Umbilical cord (tissue), 2 donors: ENCODE results near the gene ECM2. TPM values are rescaled to one million over a fixed set of nuclear protein-coding genes. Genes with fewer than 3 reads are reported as not detected.
"Not testable (repeated sequence)": the region's sequence is repeated elsewhere in the genome, so short reads cannot be mapped to it uniquely, and the experiment has no call there.

ENCODE experiments used
- DNase-seq: peaks from one replicate; pipeline ENCODE4 v3.0.0-alpha.2; 2015; ENCODE audit warnings: low spot score
- total RNA-seq: library from RNA; depleted of rRNA; stranded (reverse); fragments of >200 nt; gene quantifications from one replicate; pipeline ENCODE4 v1.2.3, GENCODE V29; 2014; ENCODE audit warnings: low replicate concordance; ENCODE audit not compliant: insufficient read depth

ECM2 gene
- total RNA-seq = 13.5 TPM

DNA sequence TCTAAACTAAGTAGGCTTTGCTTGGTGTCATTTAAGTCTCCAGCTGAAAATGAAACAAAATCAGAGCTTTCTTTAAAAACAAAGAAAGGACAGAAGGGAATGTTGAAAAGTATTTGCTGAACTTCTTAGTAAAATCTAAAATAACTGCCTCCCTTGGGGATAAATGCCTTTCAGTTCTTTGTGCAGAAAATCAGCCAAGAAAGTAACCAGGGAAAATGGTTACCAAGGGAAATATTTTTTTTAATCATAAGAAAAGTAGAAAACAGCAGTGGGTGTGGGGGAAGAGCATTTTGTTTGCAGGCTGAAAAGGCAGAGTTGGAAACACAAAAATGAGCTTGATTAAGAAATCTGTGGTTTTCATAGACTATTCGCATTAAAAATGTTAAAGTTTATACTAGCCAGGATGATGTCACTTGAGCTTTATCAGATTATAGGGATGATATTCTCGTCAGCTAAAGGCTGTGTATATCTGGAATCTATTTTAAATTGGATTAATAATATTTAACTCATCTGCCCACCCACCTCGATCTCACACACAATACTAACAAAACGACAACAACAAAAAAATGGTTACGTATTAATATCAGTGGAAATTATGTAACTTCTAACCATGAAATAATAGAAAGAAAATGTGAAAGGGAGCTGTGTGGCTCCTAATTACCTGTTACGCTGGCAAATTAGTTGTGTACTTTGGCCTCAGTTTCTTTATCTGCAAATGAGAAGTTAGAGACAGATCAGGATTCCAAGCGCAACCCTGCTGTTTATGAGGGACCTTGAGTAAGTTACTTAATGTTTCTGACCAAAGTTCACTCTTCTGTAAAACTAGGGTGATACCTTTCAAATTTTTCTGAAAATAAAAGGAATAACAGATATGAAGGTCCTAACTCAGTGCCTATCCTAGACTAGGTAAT is at the start of gene ECM2:
TSS of gene ECM2 (minus strand) at position 51 of the 911 bp plus-strand sequence. CDS start 13,124 bp downstream, outside the sequence.
- peak; percentile 63 for DNase-seq

DNA sequence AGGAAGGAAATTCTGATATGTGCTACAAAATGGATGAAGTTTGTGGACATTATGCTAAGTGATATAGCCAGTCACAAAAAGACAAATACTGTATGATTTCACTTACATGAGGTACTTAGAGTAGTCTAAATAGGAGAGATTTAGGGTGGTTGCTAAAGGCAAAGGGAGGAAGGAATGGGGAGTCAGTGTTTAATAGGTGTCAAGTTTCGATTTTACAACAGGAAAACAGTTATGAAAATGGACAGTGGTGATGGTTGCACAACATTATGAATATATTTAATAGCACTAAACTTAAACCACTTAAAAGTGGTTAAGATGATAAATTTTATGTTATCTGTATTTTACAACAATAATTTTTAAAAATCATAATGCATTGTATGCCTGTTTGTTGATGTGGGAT is 40.4 kb upstream of the ECM2 start:
- no peak for DNase-seq

DNA sequence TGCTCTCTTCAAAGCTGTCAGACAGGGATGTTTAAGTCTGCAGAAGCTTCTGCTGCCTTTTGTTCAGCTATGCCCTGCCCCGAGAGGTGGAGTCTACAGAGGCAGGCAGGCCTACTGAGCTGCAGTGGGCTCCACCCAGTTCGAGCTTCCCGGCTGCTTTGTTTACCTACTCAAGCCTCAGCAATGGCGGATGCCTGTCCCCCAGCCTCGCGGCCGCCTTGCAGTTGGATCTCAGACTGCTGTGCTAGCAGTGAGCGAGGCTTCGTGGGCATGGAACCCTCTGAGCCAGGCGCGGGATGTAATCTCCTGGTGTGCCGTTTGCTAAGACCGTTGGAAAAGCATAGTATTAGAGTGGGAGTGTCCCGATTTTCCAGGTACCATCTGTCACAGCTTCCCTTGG is 37.8 kb upstream of the ECM2 start:
- not testable (repeated sequence) for DNase-seq

DNA sequence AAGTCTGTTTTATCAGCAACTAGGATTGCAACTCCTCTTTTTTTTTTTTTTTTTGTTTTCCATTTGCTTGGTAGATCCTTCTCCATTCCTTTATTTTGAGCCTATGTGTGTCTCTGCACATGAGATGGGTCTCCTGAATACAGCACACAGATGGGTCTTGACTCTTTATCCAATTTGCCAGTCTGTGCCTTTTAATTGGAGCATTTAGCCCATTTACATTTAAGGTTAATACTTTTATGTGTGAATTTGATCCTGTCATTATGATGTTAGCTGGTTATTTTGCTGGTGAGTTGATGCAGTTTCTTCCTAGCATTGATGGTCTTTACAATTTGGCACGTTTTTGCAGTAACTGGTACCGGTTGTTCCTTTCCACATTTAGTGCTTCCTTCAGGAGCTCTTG is 36.1 kb upstream of the ECM2 start:
- not testable (repeated sequence) for DNase-seq

DNA sequence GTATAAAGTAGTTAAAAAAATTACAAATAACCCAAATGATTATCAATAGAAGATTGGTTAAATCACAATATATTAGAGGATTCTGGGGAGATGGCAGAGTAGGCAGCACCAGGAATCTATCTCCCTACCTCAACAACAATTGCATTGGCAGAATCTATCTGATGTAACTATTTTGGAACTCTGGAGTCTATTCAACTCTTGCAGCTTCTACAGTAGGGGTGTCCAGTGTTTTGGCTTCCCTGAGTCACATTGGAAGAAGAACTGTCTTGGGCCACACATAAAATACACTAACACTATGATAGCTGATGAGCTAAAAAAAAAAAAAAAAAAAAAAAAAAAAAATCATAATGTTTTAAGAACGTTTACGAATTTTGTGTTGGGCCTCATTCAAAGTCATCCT is 29.2 kb upstream of the ECM2 start:
- DNase-seq = no peak

DNA sequence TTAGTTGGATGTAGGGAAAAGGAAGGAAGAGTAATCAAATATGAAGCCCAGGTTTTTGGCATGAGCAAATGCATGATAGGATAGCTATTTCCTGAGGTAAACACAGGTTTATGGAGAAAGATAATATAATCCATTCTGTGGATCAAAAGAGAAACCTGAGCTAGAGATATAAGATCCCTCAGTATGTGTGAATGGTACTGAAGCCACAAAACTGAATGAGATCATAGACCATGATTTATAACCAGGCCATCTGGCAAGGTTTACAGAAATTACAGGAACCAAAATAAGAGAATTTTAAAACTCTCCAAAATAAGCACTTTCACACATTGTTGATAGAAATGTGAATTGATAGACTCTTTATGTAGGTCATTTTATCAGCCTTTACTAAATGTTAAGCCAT is 28.7 kb upstream of the ECM2 start:
- DNase-seq = no peak

DNA sequence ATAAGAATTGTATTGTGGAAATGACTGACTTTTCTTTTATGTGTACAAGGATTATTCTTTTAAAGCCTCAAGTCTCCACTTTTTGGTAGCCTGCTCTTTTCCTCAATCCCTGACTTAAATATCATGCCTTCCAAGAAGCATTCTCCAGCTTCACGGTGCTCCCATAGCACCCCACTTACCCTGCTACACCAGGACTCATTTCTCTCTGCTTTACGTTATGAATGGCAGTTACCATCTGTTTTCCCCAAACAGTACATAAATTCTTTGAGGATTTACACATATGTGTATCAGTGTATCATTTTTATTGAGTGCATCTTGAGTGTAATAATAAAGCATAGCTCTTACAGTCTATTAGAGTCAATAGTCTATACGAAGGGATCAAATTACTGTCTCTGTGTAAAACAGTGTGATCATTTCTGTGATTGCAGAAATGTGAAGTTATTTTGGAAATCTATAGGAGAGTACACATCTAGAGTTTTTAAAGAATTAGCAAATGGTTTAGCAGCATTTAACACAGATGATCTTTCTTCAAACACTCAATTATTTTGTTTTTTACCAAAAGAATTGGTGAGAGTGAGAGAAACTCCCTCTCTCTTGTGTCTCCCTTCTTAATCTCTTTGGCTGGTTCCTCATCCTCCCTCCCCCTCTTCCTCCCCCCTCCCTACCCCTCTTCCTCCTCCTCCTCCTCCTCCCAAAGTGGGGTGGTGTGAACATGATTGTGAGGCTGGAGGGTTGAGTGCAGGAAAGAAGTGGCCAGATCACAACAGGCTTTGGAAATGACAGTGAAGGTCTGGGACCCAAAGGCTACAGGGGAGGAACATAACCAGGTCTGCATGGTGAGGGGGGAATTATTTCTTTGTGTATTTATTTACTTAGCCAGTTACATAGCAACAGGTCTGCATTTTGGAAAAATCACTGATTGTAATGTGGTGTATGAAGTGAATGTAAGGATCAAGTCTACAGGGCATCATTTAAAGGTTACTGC is 27.6 kb upstream of the ECM2 start:
- DNase-seq = peak; percentile 14

DNA sequence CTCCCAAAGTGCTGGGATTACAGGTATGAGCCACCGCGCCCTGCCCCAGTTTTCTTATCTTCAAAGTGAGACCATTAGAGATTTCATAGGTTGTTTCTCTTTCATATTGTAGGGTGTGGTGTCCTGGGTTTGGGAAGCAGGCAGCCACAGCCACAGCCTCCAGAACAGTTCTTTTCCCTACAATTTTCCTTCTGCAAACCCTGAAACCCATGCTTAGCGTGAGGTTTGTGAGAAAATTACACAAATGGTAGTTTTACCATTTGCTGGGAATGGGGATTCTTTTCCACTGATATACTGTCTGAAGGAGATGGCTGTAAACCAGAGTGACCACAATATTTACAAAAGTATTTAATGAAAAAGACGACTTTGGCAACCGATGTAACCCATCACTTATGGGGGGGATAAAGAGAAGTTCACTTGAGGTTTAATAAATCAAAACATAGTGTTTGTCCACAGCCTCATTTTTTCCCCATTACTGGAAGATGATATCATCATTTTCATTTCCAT is 26.7 kb upstream of the ECM2 start:
- peak; percentile 19 for DNase-seq

DNA sequence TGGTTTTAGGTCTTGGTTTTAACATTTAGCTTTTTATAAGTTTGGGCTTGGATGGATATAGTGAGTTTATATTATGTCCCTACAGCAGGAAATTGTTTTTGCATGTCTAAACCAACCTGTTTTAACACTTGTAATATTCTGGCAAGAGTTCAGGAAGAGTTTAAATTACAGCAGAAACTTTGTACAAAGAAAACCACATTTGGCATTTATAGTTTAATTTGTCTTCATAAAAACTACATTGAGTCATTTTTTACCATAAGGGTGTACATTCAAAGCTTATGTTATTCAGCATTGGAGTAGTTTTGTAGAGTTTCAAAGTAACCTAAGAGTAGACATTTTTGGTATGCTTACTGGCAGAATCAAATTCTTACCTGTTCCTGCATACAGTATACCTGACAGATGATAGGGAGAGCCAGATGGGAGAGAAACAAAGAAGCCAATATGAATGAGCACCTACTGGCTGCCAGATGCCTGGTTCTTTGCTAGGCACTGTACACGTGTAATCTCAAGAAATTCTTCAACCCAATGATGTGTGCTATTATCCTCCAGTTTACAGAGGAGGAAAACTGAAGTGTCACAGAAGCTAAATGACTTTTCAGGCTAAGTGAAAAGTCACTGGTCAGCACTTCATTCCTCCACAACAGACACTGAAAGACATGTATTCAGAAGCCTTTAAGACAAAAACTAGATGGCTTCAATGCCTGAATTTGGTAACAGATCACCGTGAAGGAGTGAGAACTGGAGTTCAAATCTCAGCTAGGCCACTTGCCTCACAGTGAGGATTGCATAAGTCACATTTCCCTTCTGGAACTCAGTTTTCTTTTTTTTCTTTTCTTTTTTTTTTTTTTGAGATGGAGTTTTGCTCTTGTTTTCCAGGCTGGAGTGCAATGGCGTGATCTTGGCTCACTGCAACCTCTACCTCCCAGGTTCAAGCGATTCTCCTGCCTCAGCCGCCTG is 25.9 kb upstream of the ECM2 start:
- no peak for DNase-seq

DNA sequence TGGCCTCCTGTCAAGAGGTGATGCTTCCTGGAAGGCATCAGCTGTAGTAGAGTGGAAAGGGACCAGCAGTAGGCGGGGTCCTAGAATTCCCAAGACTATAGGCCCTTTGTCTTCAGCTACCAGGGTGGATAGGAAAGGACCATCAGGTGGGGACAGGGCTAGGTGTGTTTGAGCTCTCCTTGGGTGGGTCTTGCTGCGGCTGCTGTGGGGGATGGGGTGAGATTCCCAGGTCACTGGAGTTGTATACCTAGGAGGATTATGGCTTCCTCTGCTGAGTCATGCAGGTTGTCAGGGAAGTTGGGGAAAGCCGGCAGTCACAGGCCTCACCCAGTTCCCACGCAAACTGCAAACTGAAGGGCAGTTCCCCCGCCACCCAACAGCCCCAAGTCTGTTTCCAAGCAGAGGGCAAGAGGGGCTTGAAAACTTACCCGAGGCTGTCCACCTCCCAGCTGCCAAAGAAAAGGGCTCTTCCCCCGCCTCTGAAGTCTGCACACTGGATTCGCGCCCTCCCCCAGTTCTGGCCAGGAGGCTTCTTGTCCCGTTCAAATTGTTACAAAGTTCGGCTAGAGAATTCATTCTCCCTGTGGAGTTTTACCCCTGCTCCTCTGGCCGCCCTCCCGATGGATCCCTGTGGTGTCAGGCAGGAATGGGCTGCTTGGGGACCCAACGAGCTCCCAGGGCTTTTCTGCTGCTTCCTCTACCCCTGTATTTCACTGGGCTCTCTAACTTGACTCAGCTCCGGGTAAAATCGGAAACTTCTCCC is 23.0 kb upstream of the ECM2 start:
- DNase-seq = no peak

DNA sequence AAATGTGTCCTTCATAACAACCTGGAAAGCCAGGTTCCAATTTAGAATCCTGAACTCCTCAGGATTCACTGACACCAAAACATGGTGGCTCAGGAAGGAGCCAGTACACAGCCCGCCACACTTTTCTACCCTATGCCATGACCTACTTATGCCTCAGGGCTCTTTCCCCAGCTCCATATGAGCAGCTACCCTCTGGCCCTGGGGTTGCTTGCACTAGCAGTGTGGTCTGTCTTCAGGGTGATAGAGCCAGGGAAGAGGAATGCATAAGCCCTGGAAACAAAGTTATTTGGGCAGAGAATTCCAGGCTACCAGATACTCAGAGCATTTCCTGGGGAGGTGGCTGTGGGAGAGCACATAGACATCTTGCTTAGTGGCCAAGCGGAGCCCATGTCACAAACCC is 15.0 kb upstream of the ECM2 start:
- no peak for DNase-seq

DNA sequence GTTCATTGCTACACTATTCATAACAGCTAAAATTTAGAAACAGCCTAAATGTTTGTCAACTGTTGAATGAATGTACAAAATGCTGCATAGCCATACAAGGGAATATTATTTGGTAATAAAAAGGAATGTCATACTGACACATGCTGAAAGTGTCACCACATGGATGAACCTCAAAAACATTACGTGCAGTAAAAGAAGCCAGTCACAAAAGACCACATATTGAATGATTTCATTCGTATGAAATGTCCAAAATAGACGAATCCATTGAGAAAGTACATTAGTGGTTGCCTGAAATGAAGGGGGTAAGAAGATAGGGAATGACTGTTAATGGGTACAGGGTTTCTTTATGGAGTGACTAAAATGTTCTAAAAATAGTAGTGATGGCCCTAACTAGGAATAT is 11.6 kb upstream of the ECM2 start:
- DNase-seq = no peak

DNA sequence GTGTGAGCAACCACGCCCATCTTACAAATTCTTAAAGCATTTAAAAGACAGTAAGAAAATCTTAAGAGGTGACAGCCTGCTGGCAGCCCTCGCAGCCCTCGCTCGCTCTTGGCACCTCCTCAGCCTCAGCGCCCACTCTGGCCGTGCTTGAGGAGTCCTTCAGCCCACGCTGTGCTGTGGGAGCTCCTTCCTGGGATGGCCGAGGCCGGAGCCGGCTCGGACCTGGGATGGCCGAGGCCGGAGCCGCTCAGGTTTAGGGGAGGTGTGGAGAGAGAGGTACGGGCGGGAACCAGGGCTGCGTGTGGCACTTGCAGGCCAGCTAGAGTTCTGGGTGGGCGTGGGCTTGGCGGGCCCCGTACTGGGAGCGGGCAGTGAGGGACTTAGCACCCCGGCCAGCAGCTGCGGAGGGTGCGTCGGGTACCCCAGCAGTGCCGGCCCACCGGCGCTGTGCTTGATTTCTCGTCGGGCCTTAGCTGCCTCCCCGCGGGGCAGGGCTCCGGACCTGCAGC is 9.3 kb upstream of the ECM2 start:
- no peak for DNase-seq

DNA sequence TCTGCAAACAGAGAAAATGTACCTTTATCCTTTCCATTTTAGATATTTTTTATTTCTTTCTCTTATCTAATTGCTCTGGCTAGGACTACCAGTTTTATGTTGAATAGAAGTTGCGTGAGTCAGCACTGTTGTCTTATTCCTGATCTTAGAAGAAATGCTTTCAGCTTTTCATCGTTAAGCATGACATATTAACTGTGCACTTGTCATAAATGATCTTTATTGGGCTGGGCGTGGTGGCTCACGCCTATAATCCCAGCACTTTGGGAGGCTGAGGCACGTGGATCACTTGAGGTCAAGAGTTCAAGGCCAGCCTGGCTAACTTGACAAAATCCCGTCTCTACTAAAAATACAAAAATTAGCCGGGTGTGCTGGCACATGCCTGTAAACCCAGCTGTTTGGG is 8.2 kb upstream of the ECM2 start:
- no peak for DNase-seq

DNA sequence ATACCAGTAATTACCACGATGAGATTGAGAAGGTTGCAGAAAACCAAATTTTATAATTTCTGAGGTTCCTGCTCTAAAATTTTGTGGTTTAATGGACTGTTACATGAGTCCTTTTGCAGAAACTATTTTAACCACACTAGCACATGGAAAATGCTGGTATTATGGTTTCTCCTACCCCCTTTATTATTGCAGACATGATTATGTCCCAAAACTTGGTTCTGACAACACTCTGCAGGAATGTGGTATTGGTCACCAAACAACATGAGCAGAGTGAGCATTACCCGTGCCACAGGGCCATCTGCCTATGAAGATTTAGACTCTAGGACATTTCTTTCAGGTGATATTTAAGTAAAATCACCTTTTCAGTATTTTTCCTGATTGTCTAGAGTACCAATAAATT is 2.8 kb upstream of the ECM2 start:
- DNase-seq = no peak

DNA sequence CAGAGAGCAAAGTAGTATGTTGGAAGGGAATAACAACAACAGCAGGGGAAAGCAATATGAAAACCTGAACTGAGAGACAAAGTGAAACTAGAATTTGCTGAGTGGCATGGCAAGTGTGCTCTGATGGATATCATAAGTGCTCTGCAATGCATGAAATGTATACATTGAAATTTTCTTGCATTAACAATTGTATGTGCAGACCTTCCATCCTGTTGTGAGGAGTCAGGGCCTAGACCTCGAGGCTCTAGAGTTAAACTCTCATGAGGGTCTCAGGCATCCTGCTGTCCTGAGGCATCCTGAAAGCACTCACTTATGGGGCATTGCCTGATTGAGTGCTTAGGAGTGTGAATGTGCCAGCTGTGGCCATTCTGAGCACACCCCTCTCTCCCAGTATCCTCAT is 1.1 kb downstream of the ECM2 start:
- DNase-seq = no peak

DNA sequence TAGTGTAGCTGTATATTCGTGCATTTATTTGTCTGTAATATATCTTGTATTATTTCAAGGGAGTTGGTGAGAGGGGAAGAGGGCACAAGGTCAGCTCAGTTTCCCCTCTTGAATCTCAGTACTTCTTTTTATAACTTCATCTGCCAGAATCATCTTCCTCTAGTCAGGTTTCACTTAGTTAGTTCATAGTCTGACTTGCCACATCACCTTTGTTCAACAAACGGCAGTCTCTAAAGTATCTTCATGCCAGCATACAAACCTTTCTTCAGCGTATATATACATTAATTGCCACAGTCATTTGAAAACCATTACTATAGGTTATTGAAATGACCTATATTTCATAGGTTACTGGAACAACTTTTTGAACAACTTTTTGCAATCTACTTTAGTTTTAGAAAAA is 1.6 kb downstream of the ECM2 start:
- DNase-seq = no peak

DNA sequence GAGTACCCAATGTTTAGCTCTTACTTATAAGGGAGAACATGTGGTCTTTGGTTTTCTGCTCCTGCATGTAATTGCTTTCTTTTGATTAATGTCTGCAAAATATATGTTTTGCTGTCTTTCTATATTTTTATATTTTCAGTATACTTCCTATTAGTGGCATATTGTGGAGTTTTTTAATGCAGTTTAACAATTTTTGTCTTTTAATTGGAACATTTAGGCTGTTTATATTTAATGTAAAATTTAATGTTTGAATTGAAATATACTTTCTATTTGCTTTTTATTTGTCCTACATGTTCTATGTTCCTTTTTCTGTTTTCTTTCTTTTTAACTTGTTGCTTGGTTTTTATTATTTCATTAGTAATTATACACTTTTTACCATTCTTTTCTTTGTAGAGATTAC is 4.9 kb downstream of the ECM2 start:
- DNase-seq = no peak

DNA sequence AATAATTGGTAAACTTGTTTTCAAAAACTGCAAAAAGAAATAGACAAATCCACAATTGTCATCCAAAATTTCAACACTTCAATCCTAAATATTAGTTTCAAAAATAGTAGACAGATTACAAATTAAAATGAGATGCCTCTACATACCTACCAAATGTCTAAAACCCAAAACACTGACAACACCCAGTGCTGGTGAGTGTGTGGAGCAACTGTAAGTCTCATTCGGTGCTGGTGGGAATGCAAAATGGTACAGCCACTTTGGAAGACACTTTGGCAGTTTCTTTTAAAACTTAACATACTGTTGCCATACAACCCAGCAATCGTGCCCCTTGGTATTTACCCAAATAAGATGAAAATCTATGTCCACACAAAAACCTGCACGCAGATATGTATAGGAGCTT is 6.7 kb downstream of the ECM2 start:
- no peak for DNase-seq

DNA sequence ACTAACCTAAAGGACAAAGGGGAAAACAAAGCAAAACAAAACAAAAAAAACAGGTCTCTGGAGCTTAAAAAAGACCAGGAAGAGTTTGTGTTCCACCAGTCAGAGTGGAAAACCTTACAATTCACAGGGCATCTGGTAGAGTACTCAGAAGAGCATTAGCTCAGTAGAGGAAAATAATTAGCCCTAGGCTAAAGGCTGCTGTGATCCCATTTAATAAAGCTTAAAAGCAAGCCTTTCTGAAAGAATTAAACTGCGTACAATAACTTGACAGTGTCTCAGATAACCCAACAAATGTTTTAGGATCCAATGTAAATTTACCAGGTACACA is 7.3 kb downstream of the ECM2 start:
- DNase-seq = no peak
